A673 (cell line): ENCODE measurements around the gene PLEK2.

Experiments used
- CTCF ChIP-seq: fragments of 300-800, 200-600 bp; sonication (generic); conservative IDR thresholded peaks from 2 replicates; pipeline ENCODE4 v1.5.1; 2017; ENCODE audit warnings: low read depth, mild to moderate bottlenecking, antibody characterized with exemption, low read length, moderate library complexity, mixed read lengths
- EZH2 ChIP-seq: fragments of 200-600 bp; sonication (generic); IDR thresholded peaks from 2 replicates; pipeline ENCODE4 v1.6.1; 2017; ENCODE audit warnings: borderline replicate concordance, low read depth, mild to moderate bottlenecking, mixed read lengths, antibody characterized with exemption, low read length; ENCODE audit not compliant: poor library complexity, severe bottlenecking

GRCh38 chr14:67371247-67372148, 40.5 kb downstream of the PLEK2 start:
- TF ChIP-seq CTCF (no peak), EZH2 (no peak)
